ENCODE results near the gene CHN2.

DNA sequence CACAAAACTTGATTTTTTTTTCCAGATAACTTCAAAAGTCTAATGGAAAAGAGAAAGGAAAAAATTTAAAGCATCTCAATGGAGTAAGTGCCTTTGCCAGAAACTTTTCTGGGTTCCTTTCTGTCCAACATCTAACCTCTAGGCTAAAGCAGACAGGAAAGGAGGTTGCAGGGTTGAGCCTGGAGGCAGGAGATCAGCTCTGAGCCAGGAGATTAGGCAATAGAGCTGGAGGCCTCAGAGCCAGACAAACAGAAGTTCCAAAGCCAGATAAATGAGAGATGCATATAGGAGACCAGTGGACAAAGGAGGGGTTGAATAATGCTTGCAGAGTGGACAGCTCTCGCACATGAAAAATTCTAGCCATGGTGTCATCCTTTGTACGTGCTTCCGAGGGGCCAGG is 42.9 kb downstream of the CHN2 start:
- TF ChIP-seq, protein P1, sequence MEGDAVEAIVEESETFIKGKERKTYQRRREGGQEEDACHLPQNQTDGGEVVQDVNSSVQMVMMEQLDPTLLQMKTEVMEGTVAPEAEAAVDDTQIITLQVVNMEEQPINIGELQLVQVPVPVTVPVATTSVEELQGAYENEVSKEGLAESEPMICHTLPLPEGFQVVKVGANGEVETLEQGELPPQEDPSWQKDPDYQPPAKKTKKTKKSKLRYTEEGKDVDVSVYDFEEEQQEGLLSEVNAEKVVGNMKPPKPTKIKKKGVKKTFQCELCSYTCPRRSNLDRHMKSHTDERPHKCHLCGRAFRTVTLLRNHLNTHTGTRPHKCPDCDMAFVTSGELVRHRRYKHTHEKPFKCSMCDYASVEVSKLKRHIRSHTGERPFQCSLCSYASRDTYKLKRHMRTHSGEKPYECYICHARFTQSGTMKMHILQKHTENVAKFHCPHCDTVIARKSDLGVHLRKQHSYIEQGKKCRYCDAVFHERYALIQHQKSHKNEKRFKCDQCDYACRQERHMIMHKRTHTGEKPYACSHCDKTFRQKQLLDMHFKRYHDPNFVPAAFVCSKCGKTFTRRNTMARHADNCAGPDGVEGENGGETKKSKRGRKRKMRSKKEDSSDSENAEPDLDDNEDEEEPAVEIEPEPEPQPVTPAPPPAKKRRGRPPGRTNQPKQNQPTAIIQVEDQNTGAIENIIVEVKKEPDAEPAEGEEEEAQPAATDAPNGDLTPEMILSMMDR (conservative IDR thresholded peaks at IDR 0.05; ENCODE audit: low read depth, low read length) = no peak
- no peak for TF ChIP-seq EZH2phosphoT487 (IDR thresholded peaks at IDR 0.05; ENCODE audit: borderline replicate concordance, low read length)
